Stimulated activated CD8-positive, alpha-beta memory T cell treated with anti-CD3 and anti-CD28 coated beads, Interleukin-7, amount 100 ng/mL, for 48 hours (primary cell): Measurements from ENCODE around the gene CBR4.
"Not testable (repeated sequence)": the region's sequence is repeated elsewhere in the genome, so short reads cannot be mapped to it uniquely, and the experiment has no call there.

Experiments
- DNase-seq, 2 donors: peaks; one replicate each; pipeline ENCODE4 v3.0.0-alpha.2; 2020; ENCODE audit warnings: low read depth in 1 of 2; ENCODE audit errors: extremely low read depth in 1 of 2

CBR4 gene

GRCh38 chr4:169035871-169036620, 26.0 kb upstream of the CBR4 start:
- DNase-seq, result not testable (repeated sequence)

- no peak for DNase-seq
Measured at GRCh38 chr4:169033660-169034059, 23.6 kb upstream of the CBR4 start.

- no peak for DNase-seq
Measured at GRCh38 chr4:169032883-169033645, 23.0 kb upstream of the CBR4 start.

- DNase-seq, result no peak
Measured at GRCh38 chr4:169032194-169032593, 22.1 kb upstream of the CBR4 start.

- no peak for DNase-seq
Measured at GRCh38 chr4:169031392-169031791, 21.3 kb upstream of the CBR4 start.

- DNase-seq, result no peak
Measured at GRCh38 chr4:169030562-169030982, 20.5 kb upstream of the CBR4 start.

GRCh38 chr4:169029947-169030346, 19.9 kb upstream of the CBR4 start:
- no peak for DNase-seq

GRCh38 chr4:169027663-169028062, 17.6 kb upstream of the CBR4 start:
- no peak for DNase-seq

- DNase-seq, result no peak
Measured at GRCh38 chr4:169025184-169025583, 15.1 kb upstream of the CBR4 start.

GRCh38 chr4:169024762-169025161, 14.7 kb upstream of the CBR4 start:
- no peak for DNase-seq

- no peak for DNase-seq
Measured at GRCh38 chr4:169018406-169018805, 8.4 kb upstream of the CBR4 start.

- DNase-seq, result no peak
Measured at GRCh38 chr4:169017971-169018370, 7.9 kb upstream of the CBR4 start.

- no peak for DNase-seq
Measured at GRCh38 chr4:169015186-169015623, 5.2 kb upstream of the CBR4 start.

GRCh38 chr4:169014586-169014985, 4.5 kb upstream of the CBR4 start:
- DNase-seq, result no peak

GRCh38 chr4:169013396-169013795, 3.3 kb upstream of the CBR4 start:
- no peak for DNase-seq

GRCh38 chr4:169012049-169012448, 2.0 kb upstream of the CBR4 start:
- DNase-seq, result no peak

GRCh38 chr4:169009286-169010124, 550 bp downstream of the CBR4 start:
- peak; percentile 14 to 32 for DNase-seq

- DNase-seq, result no peak
Measured at GRCh38 chr4:169005453-169006099, 4.5 kb downstream of the CBR4 start.

GRCh38 chr4:169000315-169000714, 9.7 kb downstream of the CBR4 start:
- DNase-seq, result no peak

GRCh38 chr4:168999809-169000208, 10.2 kb downstream of the CBR4 start:
- DNase-seq, result no peak

- no peak for DNase-seq
Measured at GRCh38 chr4:168998596-168998995, 11.5 kb downstream of the CBR4 start.
